Left ventricle myocardium superior (tissue), 1 donor: Measurements from ENCODE around the gene TMCC1. TPM values are rescaled to one million over a fixed set of nuclear protein-coding genes. Genes with fewer than 3 reads are reported as not detected.
A peak's percentile ranks its signal among the peaks of the same experiment; 100 is the strongest.
"Not testable (repeated sequence)": the region's sequence is repeated elsewhere in the genome, so short reads cannot be mapped to it uniquely, and the experiment has no call there.

Source experiments
- ATAC-seq: fragments of 200-7000 bp; cut with Tn5 transposase; one replicate; pipeline ENCODE4 v1.9.1; 2020; ENCODE audit warnings: mild to moderate bottlenecking, moderate library complexity
- DNase-seq: peaks from one replicate; pipeline ENCODE4 v3.0.0-alpha.2; 2020
- intact Hi-C: fragments of 100-400 bp; cut with micrococcal nuclease; formaldehyde crosslinking; loops from one replicate; pipeline ENCODE4 v1.11.0; 2022
- total RNA-seq: library from RNA; stranded (reverse); fragmentation: NEBNext Ultra II Directional; extraction: Animal tissue kit (Norgen Biotek cat#: 25700); gene quantifications from one replicate; pipeline ENCODE4 v1.2.1, GENCODE V29; 2021
- donor health status: DM: no; HTN: yes; CAD: no; lungs with severe emphysema.

Gene TMCC1
- total RNA-seq, 1 donor from 2014 or later: 28.4 TPM

GRCh38 chr3:129610794-129611445 is 282.6 kb downstream of the TMCC1 start:
- ATAC-seq, intact Hi-C loops: not testable (repeated sequence)
- DNase-seq: peak; percentile 30

DNA sequence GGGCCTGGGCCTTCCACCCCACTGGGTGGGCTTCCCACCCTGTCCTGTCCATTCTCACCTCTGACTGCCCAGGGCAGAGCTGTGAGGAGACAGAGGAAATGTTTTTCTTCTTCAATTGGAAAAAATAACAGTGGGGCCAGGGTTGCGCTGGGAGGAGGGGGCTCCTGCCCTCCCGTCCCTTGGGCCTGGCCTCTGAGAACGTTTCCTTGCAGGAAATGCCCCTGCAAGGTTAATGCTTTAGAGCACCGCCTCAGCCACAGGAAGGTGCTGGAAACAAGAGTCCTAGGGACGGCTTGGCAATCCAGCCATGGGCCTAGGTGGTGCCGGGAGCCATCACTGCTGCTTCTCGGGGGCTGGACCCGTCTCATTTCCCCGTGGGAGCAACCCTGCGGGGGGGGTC is 283.2 kb downstream of the TMCC1 start:
- ATAC-seq (no peak), DNase-seq (no peak)
- intact Hi-C loops: no loop called here

DNA sequence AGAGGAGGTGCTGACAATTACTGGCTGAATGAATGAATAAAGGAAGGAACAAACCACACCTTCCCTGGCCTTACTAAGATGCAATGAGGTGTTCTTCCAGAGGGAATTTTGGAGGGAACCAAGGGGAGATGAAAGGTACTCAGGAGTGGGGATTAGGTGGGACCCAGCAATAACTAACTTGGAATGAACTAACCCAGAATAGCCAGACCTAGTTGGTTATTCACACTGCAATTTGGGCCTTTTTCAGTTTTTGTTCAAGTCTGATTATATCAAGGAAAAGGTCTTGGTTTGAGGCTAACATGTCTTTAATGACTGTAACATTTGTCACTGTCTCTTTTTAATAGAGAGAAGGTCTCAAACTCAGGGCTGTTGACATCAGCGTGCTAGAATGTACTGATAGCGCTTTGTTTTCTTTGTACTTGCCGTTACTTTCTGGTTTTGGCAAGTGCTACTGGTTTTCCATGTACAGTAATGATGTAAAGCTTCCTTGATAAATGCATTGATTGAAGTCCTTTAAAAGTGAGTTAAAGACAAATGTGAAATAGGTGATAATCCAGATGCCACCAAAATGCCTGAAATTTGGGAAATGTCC is 283.8 kb downstream of the TMCC1 start:
- DNase-seq (no peak), ATAC-seq (no peak)
- intact Hi-C loops: no loop called here

DNA sequence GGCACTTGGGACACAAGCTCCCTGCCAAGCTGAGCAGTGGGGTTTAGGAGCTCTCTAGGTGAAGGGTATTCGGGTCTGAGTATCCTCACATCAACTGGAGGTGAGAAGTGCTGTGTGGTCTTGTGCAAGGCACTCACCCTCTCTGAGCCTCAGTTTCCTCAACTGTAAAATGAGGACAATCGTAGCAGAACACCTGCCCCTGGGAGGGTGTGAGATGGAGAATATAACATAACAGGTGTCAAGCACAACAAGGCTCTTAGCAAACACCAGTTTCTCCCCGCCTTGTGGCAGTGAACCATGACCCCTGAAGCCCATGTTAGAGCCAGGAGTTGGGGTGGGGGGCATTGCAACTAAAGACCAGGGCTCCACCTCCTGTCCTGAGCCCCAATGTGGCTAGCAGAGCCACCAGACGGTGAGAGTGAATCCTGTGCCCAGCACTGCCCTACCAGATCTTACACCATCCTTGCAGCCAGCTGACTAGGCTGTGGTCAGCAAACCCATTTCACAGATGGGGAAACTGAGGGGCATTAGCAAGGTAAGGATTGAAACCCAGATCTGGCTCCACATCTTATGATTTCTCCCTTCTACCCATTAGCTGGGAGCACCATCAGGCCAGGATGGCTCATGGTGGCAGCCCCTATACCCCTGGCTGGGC is 284.4 kb downstream of the TMCC1 start:
- ATAC-seq (no peak), DNase-seq (no peak)
- intact Hi-C loops: no loop called here

DNA sequence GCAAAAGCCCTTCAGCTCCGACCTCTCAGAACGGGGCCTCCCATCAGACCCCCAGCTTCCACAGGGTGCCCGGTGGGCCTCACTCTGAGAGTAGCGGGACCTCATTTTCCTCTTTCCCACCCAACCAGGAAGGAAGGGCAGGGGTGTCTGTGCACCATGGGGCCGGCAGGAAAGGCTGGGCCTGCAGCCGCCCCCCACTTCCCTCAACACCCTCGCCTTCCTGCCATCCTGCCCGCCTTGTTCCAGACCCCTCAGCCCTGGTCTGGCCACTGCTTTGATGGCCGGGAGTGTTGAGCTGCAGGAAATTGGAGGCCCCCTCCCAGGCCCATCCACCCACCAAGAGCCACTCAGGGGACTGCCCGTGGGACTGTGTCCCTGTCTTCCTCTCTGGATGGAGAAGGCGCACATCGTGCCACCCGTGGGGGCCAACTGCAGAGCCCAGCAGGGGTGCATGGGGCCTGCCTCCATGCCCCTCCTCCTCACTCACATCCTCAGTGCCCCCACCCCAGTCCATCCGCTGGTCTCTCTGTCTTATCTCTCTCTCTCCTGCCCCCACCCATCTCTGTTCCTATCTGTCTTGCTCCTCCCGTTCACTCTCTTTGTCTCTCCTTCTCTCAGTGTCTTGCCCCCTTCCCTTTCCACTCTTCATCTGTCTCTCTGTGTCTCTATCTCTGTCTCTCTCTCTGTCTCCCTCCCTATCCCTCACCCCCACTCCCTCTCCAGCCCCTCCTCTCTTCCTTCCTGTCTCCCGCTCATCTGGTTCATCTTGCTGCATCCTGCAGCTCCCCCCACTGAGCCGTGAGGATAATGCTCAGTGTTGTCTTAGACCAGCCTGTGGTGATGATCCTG is 285.2 kb downstream of the TMCC1 start:
- ATAC-seq (peak; percentile 11), DNase-seq (peak; percentile 36)
- intact Hi-C loops: no loop called here

GRCh38 chr3:129607391-129608068 is 286.0 kb downstream of the TMCC1 start:
- ATAC-seq: no peak
- DNase-seq: peak; percentile 56

GRCh38 chr3:129606636-129607390 is 286.7 kb downstream of the TMCC1 start, which contains the start of gene PLXND1:
TSS of gene PLXND1 (minus strand) at chr3:129606676. CDS start at chr3:129606639, 37 bp downstream.
- DNase-seq: peak; percentile 90
- intact Hi-C loops: no loop called here
- peak; percentile 76 for ATAC-seq

More at GRCh38 chr3:129607391-129608068, 286.0 kb downstream of the TMCC1 start:
- intact Hi-C loops: no loop called here

DNA sequence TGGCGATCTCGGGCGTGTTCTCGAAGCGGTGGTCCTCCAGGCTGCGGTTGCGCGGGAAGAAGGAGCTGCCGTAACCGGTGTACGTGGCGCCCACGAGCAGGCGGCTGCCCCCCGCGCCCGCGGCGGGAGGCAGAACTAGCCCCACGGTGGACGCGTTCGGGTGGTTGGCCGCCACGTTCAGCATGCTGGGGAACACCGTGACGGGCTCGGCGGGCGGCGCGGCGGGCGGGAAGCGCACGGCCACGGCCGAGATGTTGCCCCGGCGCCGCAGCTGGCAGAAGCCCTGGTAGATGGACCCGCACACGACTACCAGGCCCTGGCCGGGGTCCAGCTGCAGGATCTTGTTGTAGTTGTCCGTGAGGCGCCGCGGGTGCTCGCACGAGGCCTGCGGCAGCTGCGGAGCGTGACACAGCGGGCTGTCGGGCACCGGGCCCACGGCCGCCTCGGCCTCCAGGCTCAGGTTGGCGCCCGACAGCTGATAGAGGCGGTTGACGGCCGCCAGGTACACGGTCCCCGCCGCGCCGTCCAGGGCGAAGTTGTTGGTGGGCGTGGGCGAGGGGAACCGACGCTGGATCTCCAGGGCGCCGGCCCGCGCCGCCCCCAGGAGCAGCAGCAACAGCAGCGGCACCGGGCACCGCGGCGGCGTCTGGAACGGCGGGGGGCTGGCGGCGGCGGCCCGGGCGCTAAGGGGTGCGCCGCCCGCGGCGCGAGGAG is 287.4 kb downstream of the TMCC1 start:
- no peak for ATAC-seq
- peak; percentile 78 for DNase-seq
- intact Hi-C loops: no loop called here

DNA sequence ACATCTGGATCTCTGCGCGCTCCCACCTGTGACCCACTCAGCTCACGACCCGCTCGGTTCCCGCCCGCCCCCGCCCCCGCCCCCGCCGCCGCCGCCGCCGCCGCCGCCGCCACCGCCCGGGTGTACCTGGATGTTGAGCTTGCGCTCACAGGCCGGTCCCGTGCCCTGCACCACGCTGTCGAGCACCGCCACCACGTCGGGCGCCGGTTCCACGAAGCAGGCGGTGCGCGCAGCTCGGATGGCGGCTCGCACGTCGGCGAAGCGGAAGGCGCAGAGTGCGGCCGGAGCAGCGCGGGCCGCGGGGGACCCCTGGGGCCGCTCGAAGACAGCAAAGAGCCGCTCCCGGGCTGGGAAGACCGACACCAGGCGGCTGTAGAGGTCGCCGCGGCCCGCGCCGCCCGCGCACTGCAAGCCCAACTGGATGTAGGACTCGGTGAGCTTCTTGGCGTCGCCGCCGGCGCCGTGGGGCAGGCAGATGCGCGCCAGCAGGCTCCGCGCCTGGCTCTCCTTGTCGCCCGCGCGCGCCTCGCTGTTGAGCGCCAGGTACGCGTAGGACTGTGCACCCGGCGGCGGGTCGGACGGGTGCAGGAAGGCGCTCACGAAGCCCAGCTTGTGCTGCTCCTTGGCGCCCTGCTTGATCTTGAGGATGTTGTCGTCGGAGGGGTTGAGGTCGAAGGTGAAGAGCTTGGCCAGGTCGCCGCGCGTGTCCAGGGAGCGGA is 288.1 kb downstream of the TMCC1 start:
- DNase-seq: peak; percentile 79
- intact Hi-C loops: no loop called here

GRCh38 chr3:129604767-129605166 is 288.7 kb downstream of the TMCC1 start:
- ATAC-seq: no peak
- no peak for DNase-seq
- intact Hi-C loops: no loop called here

More for the DNA sequence above, 288.1 kb downstream of the TMCC1 start:
- ATAC-seq: peak; percentile 20

DNA sequence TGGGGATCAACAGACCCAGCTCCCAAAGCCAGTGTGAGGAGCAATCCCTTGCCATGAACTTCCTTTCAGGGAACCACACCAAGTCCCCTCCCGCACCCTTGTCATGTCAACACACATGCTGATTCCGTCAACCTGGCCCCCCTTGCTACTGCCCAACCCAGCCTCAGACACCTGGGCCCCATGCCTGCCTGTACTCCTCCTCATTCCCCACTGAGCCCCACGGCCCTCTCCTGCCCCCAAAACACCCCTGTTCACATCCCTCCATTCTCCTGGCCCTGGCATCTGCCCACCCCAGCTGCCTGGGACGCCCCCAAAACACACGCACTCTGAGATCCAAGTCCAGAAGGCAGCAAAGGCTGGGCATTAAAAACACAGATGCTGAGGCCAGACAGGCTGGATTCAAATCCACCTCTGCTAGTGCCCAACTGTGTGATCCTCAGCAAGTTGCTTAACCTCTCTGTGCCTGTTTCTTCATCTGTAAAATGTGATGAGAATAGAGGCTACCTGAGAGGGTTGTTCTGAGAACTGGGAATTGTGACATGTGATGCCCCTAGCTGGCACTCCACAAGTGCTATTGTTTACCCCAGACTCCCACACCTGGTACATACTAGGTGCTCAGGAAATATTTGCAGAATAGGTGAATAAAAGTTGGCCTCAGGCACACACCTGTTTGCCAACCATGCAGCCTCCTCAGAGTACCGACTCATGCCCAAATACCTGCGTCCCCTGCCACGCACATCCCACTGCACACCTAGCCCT is 289.3 kb downstream of the TMCC1 start:
- ATAC-seq: no peak
- intact Hi-C loops: no loop called here
- DNase-seq: no peak

DNA sequence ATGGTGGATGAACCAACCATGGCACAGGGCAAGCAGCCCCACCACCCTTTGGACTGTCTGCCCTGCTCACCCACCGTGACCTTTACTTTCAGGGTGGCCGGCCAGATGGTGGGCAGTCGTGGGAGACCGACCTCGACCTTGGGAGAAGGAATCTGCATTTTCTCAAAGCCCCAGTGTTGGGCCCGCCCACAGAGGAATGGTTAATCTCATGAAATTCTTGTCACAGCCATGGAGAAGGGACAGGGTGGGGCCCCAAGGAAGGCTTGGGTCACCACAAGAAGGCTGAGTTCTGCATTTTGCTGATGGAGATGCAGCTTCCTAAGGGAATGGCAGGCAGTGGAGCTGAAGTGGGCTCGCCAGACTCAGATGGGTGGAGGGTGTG is 290.0 kb downstream of the TMCC1 start:
- DNase-seq: peak; percentile 55
- intact Hi-C loops: no loop called here
- peak; percentile 5 for ATAC-seq

- peak; percentile 82 for DNase-seq
- intact Hi-C loops: no loop called here
- peak; percentile 60 for ATAC-seq
Measured at GRCh38 chr3:129602730-129603560, 290.6 kb downstream of the TMCC1 start.

- intact Hi-C loops: no loop called here
- DNase-seq (no peak), ATAC-seq (no peak)
Measured at GRCh38 chr3:129602309-129602708, 291.2 kb downstream of the TMCC1 start.

GRCh38 chr3:129601713-129602112 is 291.8 kb downstream of the TMCC1 start:
- intact Hi-C loops: no loop called here
- ATAC-seq: no peak

DNA sequence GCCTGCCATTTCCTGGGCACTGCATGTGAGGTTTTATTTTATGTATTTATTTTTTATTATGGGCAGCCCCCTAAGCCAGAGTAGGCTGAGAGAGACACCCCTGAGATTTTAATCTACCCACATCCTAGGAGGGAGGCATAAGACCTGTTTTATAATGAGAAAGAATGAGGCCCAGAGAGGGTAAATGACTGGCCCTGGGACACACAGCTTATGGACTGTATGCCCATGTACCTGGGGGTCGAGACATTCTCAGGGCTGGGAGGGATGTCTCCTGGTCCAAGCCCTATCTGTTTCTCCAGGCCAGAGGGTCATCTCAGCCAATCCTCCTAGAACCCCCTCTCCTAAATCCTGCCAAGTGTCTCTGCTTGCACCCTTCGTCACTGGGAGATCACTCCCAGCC is 293.2 kb downstream of the TMCC1 start:
- ATAC-seq: no peak
- no peak for DNase-seq
- intact Hi-C loops: no loop called here

More at GRCh38 chr3:129601713-129602112, 291.8 kb downstream of the TMCC1 start:
- no peak for DNase-seq
